ENCODE results near the gene MAP1LC3C. TPM values are rescaled to one million over a fixed set of nuclear protein-coding genes. Genes with fewer than 3 reads are reported as not detected.
"Not testable (repeated sequence)": the region's sequence is repeated elsewhere in the genome, so short reads cannot be mapped to it uniquely, and the experiment has no call there.

MAP1LC3C gene
- total and polyA plus RNA-seq, 12 donors: 0.26 to 0.61 (median 0.32) TPM; not detected in 6

DNA sequence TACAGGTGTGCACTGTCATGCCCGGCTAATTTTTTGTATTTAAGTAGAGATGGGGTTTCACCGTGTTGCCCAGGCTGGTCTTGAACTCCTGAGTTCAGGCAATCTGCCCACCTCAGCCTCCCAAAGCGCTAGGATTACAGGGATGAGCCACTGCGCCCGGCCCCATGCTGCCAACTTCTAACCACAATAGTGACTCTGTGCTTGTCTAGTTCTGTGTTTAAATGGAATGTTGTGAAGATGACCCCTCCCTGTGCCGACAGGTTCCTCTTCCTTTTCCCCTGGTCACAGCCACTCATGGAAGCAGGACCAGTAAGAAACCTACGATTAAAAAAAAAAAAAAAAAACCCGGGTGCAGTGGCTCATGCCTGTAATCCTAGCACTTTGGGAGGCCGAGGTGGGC, 4.7 kb downstream of the MAP1LC3C start:
- Histone ChIP-seq H3K36me3 (no peaks in the 10 kb centered on the region), H3K9me3 (no peaks in the 10 kb centered on the region), H3K4me3 (no peak overlapping the region), H3K27ac (no peak overlapping the region), H3K27me3 (peaks cover 0 to 3% (median 0%) of the 10 kb centered on the region in 7 donors), H3K4me1 (peaks cover 0 to 11% (median 6%) of the 10 kb centered on the region in 9 donors)
- DNase-seq: no peak
- TF ChIP-seq, protein P1, sequence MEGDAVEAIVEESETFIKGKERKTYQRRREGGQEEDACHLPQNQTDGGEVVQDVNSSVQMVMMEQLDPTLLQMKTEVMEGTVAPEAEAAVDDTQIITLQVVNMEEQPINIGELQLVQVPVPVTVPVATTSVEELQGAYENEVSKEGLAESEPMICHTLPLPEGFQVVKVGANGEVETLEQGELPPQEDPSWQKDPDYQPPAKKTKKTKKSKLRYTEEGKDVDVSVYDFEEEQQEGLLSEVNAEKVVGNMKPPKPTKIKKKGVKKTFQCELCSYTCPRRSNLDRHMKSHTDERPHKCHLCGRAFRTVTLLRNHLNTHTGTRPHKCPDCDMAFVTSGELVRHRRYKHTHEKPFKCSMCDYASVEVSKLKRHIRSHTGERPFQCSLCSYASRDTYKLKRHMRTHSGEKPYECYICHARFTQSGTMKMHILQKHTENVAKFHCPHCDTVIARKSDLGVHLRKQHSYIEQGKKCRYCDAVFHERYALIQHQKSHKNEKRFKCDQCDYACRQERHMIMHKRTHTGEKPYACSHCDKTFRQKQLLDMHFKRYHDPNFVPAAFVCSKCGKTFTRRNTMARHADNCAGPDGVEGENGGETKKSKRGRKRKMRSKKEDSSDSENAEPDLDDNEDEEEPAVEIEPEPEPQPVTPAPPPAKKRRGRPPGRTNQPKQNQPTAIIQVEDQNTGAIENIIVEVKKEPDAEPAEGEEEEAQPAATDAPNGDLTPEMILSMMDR (IDR thresholded peaks at IDR 0.05): no peak
- no peak for ATAC-seq
- WGBS, 2 donors: 80 to 85% methylated on average over 8 to 9 of the region's 9 CpGs
- intact Hi-C loops (cut with DNase I): loop anchor here in 3 of 10 donors (10.0 kb wide), 2 partner anchors 89 to 99 kb away; no protein-coding TSS in a partner anchor

DNA sequence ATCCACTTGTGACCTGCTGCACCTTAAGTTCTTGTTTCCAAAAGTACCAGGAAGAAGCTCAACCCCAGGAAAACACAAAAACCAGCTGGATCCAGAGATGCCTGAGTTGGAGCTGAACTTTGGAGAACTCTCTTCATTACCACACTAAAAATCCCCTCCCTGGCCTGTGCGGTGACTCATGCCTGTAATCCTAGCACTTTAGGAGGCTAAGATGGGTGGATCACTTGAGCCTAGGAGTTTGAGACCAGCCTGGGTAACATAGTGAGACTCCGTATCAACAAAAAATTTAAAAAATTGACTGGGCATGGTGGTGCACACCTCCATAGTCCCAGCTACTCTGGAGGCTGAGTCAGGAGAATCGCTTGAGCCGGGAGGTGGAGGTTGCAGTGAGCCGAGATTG, 6.2 kb downstream of the MAP1LC3C start:
- WGBS, 2 donors: 91 to 97% methylated on average over 5 of the region's 5 CpGs
- Histone ChIP-seq H3K9me3 (no peaks in the 10 kb centered on the region), H3K4me1 (no peaks in the 10 kb centered on the region), H3K27ac (no peak overlapping the region), H3K27me3 (peaks cover 0 to 3% (median 0%) of the 10 kb centered on the region in 7 donors), H3K4me3 (no peak overlapping the region), H3K36me3 (no peaks in the 10 kb centered on the region)
- intact Hi-C loops (cut with DNase I): loop anchor here in 3 of 10 donors (10.0 kb wide), 2 partner anchors 88 to 98 kb away; no protein-coding TSS in a partner anchor
- ATAC-seq (no peak), DNase-seq (no peak)
- TF ChIP-seq, protein P1 (IDR thresholded peaks at IDR 0.05): no peak

DNA sequence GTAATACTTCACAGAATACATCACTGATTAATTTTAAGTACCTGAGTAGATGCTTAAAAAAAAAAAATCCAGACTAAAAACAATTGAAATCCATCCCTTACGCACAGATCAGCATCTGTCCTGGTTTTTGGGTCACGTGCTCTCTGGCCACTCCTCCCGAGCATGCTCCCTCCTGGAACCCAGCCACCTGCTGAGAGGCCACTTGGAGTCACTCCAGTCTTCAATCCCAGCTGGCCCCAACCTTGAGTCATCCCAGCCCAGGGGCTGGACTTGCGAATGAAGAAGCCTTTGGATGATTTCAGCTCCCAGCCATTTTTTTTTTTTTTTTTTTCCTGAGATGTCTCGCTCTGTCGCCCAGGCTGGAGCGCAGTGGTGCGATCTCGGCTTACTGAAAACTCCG, 8.9 kb downstream of the MAP1LC3C start:
- DNase-seq (peak; percentile 69 to 76), ATAC-seq (peak in 7 of 8 donors; percentile 71 to 92 (median 86))
- Histone ChIP-seq H3K4me3 (no peak overlapping the region), H3K27me3 (peaks cover 0 to 3% (median 0%) of the 10 kb centered on the region in 7 donors), H3K27ac (no peak overlapping the region), H3K4me1 (no peaks in the 10 kb centered on the region), H3K9me3 (no peaks in the 10 kb centered on the region), H3K36me3 (no peaks in the 10 kb centered on the region)
- intact Hi-C loops (cut with DNase I): loop anchor here in 3 of 10 donors (10.0 kb wide), 2 partner anchors 85 to 95 kb away; no protein-coding TSS in a partner anchor
- TF ChIP-seq, protein P1 (IDR thresholded peaks at IDR 0.05): no peak
- 56 to 61% methylated on average over 10 of the region's 10 CpGs for WGBS, 2 donors

DNA sequence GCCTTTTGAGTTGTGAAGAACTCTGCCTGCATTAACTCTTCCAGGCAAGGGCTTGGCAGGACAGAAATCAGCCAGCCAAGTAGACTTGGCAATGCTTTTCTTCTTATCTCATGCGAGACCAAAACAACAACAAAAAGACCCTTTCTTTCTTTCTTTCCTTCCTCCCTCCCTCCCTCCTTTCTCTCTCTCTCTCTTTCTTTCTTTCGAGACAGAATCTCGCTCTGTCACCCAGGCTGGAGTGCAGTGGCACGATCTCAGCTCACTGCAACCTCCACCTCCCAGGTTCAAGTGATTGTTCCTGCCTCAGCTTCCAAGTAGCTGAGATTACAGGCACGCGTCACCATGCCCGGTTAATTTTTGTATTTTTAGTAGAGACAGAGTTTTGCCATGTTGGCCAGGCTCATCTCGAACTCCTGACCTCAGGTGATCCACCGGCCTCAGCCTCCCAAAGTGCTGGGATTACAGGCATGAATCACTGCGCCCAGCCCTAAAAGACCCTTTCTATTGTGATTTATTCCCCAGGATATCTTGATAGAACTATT, 10.4 kb downstream of the MAP1LC3C start:
- DNase-seq, H3K9me3 ChIP-seq, H3K36me3 ChIP-seq, H3K27ac ChIP-seq, H3K4me3 ChIP-seq, H3K27me3 ChIP-seq, ATAC-seq, H3K4me1 ChIP-seq: not testable (repeated sequence)
- intact Hi-C loops (cut with DNase I): loop anchor here in 2 of 10 donors (10.0 kb wide), 1 partner anchor 374 kb away; no protein-coding TSS in a partner anchor
- 51 to 64% methylated on average over 10 of the region's 10 CpGs for WGBS, 2 donors

DNA sequence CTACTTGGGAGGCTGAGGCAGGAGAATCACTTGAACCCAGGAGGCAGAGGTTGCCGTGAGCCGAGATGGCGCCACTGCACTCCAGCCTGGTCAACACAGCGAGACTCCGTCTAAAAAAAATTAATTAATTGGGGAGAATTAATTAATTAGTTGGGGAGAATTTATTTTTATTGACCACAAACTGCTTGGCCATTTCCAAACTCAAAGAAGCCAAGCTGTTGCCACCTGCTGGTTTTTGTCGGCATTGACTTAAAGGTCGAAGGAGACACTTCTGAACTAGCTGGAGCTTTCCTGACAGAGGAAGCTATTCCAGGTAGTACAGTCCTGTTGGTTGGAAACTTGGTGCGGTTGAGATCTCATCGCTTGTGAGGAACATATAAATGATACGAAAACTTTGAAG, 13.1 kb downstream of the MAP1LC3C start:
- no peak overlapping the region for H3K4me3 ChIP-seq
- H3K36me3 ChIP-seq: no peaks in the 10 kb centered on the region
- no peaks in the 10 kb centered on the region for H3K9me3 ChIP-seq
- ATAC-seq (no peak), DNase-seq (no peak)
- WGBS, 2 donors: 77% methylated on average over 10 of the region's 10 CpGs
- intact Hi-C loops (cut with DNase I): loop anchor here in 2 of 10 donors (10.0 kb wide), 1 partner anchor 371 kb away; no protein-coding TSS in a partner anchor
- H3K27me3 ChIP-seq: no peaks in the 10 kb centered on the region
- no peaks in the 10 kb centered on the region for H3K4me1 ChIP-seq
- H3K27ac ChIP-seq: no peak overlapping the region
- TF ChIP-seq, protein P1 (IDR thresholded peaks at IDR 0.05): peak in 7 of 9 donors; percentile 34 to 53 (median 42)
